ENCODE results near the gene SYNDIG1. TPM values are rescaled to one million over a fixed set of nuclear protein-coding genes. Genes with fewer than 3 reads are reported as not detected.

SYNDIG1 gene
- total RNA-seq, 4 donors from 2014 or later = 8.3 to 12.4 (median 10.2) TPM

- Histone ChIP-seq H3K27ac (no peak overlapping the region), H3K4me3 (replicated peaks in 1 of 3) (no peak overlapping the region), H3K27me3 (no peaks in the 10 kb centered on the region), H3K4me1 (no peaks in the 10 kb centered on the region), H3K9me3 (no peaks in the 10 kb centered on the region), H3K36me3 (no peaks in the 10 kb centered on the region)
- WGBS, 2 donors = 83 to 92% methylated on average over 6 of the region's 6 CpGs
- no peak for TF ChIP-seq POLR2A (IDR thresholded peaks at IDR 0.05)
- no peak for TF ChIP-seq CTCF (IDR thresholded peaks at IDR 0.05)
- no peak for DNase-seq
- intact Hi-C loops (cut with DNase I) = no loop called here
These were observed 49.1 kb downstream of the SYNDIG1 start for GRCh38 chr20:24518515-24518914.

GRCh38 chr20:24519476-24519875 lies 50.0 kb downstream of the SYNDIG1 start:
- DNase-seq = no peak
- intact Hi-C loops (cut with DNase I) = no loop called here
- no peaks in the 10 kb centered on the region for H3K4me1 ChIP-seq
- TF ChIP-seq CTCF (IDR thresholded peaks at IDR 0.05) (no peak), POLR2A (IDR thresholded peaks at IDR 0.05) (no peak)
- no peaks in the 10 kb centered on the region for H3K36me3 ChIP-seq
- H3K4me3 ChIP-seq (replicated peaks in 1 of 3) = no peak overlapping the region
- H3K27me3 ChIP-seq = no peaks in the 10 kb centered on the region
- WGBS, 2 donors = 93 to 94% methylated on average over 6 of the region's 6 CpGs
- no peaks in the 10 kb centered on the region for H3K9me3 ChIP-seq
- H3K27ac ChIP-seq = no peak overlapping the region

- H3K4me1 ChIP-seq = no peaks in the 10 kb centered on the region
- intact Hi-C loops (cut with DNase I) = no loop called here
- no peaks in the 10 kb centered on the region for H3K9me3 ChIP-seq
- H3K27ac ChIP-seq = no peak overlapping the region
- H3K36me3 ChIP-seq = no peaks in the 10 kb centered on the region
- DNase-seq = no peak
- H3K27me3 ChIP-seq = no peaks in the 10 kb centered on the region
- whole genome bisulfite sequencing, 2 donors = 94 to 97% methylated on average over 3 of the region's 3 CpGs
- no peak overlapping the region for H3K4me3 ChIP-seq (replicated peaks in 1 of 3)
- TF ChIP-seq POLR2A (IDR thresholded peaks at IDR 0.05) (no peak), CTCF (IDR thresholded peaks at IDR 0.05) (no peak)
These were observed 51.6 kb downstream of the SYNDIG1 start for GRCh38 chr20:24521032-24521431.

GRCh38 chr20:24522452-24523330 lies 53.3 kb downstream of the SYNDIG1 start:
- no peak for DNase-seq
- intact Hi-C loops (cut with DNase I) = no loop called here
- H3K36me3 ChIP-seq = no peaks in the 10 kb centered on the region
- H3K9me3 ChIP-seq = no peaks in the 10 kb centered on the region
- H3K27ac ChIP-seq = no peak overlapping the region
- H3K27me3 ChIP-seq = no peaks in the 10 kb centered on the region
- no peaks in the 10 kb centered on the region for H3K4me1 ChIP-seq
- 89 to 93% methylated on average over 4 to 5 of the region's 5 CpGs for WGBS, 2 donors
- no peak overlapping the region for H3K4me3 ChIP-seq (replicated peaks in 1 of 3)
- TF ChIP-seq POLR2A (IDR thresholded peaks at IDR 0.05) (no peak), CTCF (IDR thresholded peaks at IDR 0.05) (no peak)

- WGBS, 2 donors = 78 to 85% methylated on average over 5 of the region's 5 CpGs
These were observed 54.2 kb downstream of the SYNDIG1 start for GRCh38 chr20:24523661-24524060.

More at GRCh38 chr20:24523661-24524060, 54.2 kb downstream of the SYNDIG1 start:
- Histone ChIP-seq H3K4me3 (replicated peaks in 1 of 3) (no peak overlapping the region), H3K9me3 (no peaks in the 10 kb centered on the region), H3K27ac (no peak overlapping the region), H3K27me3 (no peaks in the 10 kb centered on the region), H3K4me1 (no peaks in the 10 kb centered on the region), H3K36me3 (no peaks in the 10 kb centered on the region)
- no peak for TF ChIP-seq POLR2A (IDR thresholded peaks at IDR 0.05)
- TF ChIP-seq CTCF (IDR thresholded peaks at IDR 0.05) = no peak
- intact Hi-C loops (cut with DNase I) = no loop called here
- DNase-seq = no peak
